HepG2 (cell line): ENCODE results near the gene ARL4D.

Source experiments
- ATF1 ChIP-seq: IDR thresholded peaks from 2 replicates; pipeline ENCODE4 v1.6.1; 2016; ENCODE audit warnings: mild to moderate bottlenecking, control low read depth
- CBX1 ChIP-seq: IDR thresholded peaks from one replicate; pipeline ENCODE4 v1.6.1; 2016; ENCODE audit warnings: antibody characterized with exemption, low read depth
- EHMT2 ChIP-seq: fragments of 200-600 bp; sonication (generic); IDR thresholded peaks from 2 replicates; pipeline ENCODE4 v1.7.0; 2017; ENCODE audit warnings: antibody characterized with exemption, low read depth, low read length, borderline replicate concordance
- EZH2 ChIP-seq: conservative IDR thresholded peaks from 2 replicates; pipeline ENCODE4 v1.6.1; 2012; ENCODE audit warnings: mild to moderate bottlenecking, low read depth, low read length, moderate library complexity
- MAFK ChIP-seq, 2 experiments: IDR thresholded peaks in 1 of 2; conservative IDR thresholded peaks in 1 of 2; 2 replicates each; pipeline ENCODE4 v1.6.1; 2011; ENCODE audit warnings: improper control_type of control experiment in 2 of 2, low read length in 2 of 2
- POLR2A ChIP-seq, 2 experiments: IDR thresholded peaks; 2 replicates each; pipeline ENCODE4 v1.6.1; 2011; ENCODE audit warnings: low read depth in 2 of 2, low read length in 2 of 2, mild to moderate bottlenecking in 1 of 2, moderate library complexity in 1 of 2; ENCODE audit not compliant: insufficient read depth in 1 of 2
- TF ChIP-seq, protein P1 (sequence below): sonication (generic); formaldehyde crosslinking; IDR thresholded peaks from 2 replicates; pipeline ENCODE4 v1.9.0; 2022; ENCODE audit warnings: missing genetic modification reagents, mild to moderate bottlenecking, borderline replicate concordance
- TF ChIP-seq, protein P2 (sequence below): sonication (generic); formaldehyde crosslinking; IDR thresholded peaks from 2 replicates; pipeline ENCODE4 v1.5.0; 2020; ENCODE audit warnings: mild to moderate bottlenecking, missing genetic modification reagents, moderate library complexity

DNA sequence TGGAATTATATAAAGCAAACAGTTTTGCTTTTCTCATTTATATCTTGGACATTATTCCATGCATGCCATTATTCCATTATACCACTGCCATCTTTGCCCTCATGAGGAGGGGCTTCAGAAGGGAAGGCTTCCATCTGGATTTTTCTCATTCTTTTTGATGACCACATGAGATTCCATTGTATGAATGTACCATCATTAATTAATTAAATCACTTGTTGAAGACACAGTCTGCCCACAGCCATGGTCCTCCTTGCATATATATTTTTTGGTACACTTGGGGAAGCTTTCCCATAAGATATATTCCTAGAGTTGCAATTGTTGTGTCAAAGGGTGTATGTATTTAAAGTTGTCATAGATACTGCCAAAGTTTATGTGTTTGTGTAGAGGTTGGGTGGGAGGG, 7.1 kb downstream of the ARL4D start:
- TF ChIP-seq, protein P1, sequence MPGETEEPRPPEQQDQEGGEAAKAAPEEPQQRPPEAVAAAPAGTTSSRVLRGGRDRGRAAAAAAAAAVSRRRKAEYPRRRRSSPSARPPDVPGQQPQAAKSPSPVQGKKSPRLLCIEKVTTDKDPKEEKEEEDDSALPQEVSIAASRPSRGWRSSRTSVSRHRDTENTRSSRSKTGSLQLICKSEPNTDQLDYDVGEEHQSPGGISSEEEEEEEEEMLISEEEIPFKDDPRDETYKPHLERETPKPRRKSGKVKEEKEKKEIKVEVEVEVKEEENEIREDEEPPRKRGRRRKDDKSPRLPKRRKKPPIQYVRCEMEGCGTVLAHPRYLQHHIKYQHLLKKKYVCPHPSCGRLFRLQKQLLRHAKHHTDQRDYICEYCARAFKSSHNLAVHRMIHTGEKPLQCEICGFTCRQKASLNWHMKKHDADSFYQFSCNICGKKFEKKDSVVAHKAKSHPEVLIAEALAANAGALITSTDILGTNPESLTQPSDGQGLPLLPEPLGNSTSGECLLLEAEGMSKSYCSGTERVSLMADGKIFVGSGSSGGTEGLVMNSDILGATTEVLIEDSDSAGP, result no peak
- TF ChIP-seq, protein P2, sequence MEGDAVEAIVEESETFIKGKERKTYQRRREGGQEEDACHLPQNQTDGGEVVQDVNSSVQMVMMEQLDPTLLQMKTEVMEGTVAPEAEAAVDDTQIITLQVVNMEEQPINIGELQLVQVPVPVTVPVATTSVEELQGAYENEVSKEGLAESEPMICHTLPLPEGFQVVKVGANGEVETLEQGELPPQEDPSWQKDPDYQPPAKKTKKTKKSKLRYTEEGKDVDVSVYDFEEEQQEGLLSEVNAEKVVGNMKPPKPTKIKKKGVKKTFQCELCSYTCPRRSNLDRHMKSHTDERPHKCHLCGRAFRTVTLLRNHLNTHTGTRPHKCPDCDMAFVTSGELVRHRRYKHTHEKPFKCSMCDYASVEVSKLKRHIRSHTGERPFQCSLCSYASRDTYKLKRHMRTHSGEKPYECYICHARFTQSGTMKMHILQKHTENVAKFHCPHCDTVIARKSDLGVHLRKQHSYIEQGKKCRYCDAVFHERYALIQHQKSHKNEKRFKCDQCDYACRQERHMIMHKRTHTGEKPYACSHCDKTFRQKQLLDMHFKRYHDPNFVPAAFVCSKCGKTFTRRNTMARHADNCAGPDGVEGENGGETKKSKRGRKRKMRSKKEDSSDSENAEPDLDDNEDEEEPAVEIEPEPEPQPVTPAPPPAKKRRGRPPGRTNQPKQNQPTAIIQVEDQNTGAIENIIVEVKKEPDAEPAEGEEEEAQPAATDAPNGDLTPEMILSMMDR (CRISPR knock-in tag), result no peak
- TF ChIP-seq MAFK (conservative IDR thresholded peaks at IDR 0.05 in 1 of 2, IDR thresholded peaks at IDR 0.05 in 1 of 2; ENCODE audit: low read length in 2 of 2), result no peak
- no peak for TF ChIP-seq ATF1
- no peak for TF ChIP-seq CBX1
- TF ChIP-seq EHMT2, result no peak
- TF ChIP-seq EZH2, result no peak
- TF ChIP-seq POLR2A (IDR thresholded peaks at IDR 0.05; ENCODE audit: insufficient read depth in 1 of 2, low read depth in 2 of 2, low read length in 2 of 2), result no peak
